Suppressor macrophage (primary cell): ENCODE measurements around the gene CDH23.
A peak's percentile ranks its signal among the peaks of the same experiment; 100 is the strongest.

Source experiments
- DNase-seq, 4 experiments: peaks; one replicate each; pipeline ENCODE4 v3.0.0-alpha.2; 2020 to 2022

Gene CDH23

DNA sequence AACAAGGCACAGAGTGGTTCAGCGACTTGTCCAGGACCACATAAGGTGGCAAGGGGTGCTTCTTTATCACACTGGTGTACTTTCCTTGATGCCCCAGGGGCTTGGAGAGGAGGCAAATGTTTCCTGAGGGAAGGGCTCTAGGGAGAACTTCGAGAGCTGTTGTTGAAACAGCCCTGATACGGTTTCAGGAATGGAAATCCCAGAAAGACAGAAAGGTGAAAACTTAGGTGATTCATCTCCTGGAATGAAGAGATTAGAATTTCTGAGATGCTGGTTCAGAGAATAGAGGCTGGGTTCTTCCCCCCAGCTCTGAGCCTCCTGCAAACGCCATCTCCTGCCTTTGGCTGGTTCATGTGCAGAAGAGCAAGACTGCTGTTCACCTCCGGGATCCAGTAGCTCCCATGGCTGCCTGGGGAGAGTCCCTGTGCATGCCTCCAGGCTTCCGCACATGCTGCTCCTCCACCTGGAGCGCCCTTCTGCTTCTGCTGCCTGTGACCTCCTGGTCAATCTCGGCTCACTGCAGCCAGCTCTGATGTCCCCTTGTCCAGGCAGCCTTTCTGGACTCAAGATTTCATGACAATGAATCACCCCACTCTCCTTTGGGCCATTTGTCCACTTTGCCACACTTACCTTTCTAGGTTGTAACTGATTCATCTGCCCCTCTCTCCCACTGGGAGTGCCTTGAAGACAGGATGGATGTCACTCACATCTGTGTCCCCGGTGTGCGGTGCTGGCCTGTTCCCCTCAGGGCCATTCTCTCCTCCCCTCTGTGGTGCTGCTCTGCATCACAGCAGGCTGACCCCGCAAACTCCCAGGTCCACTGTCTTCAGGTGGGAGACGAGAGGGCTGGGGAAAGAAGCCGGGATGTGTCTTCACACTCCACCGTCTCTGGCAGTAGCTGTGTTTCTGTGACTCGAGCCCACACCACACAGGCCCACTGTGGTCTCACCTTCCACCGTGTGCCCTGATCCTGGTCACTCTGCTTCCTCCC lies 3.6 kb upstream of the CDH23 start:
- no peak for DNase-seq

DNA sequence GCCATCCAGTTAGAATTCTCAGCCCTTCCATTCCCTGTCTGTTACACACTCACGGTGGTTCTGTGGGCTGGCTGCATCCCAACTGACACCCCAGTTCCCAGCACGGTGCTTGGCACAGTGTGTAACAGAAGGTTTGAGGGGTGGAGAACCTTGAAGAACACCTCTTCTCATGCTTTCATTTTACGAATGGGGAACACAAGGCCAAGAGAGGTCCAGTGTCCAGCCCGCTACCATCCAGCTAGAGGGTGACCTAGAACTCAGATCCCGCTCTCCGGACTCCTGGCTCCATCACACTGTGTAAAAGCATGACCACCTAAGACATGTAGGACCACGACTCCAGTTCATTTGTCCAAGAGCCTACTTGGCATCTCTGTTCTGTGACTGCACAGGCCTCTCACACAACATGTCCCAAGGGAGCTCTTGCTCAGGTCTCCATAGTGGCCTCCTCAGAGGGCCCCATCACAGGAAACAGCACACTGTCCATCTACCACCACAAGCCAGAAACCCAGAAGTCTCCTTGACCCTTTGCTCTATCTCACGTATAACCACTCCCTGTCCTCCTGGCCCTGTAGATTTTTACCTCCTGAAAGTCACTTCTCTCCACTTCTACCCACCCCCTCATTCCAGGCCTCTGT lies 2.8 kb upstream of the CDH23 start:
- DNase-seq: no peak

DNA sequence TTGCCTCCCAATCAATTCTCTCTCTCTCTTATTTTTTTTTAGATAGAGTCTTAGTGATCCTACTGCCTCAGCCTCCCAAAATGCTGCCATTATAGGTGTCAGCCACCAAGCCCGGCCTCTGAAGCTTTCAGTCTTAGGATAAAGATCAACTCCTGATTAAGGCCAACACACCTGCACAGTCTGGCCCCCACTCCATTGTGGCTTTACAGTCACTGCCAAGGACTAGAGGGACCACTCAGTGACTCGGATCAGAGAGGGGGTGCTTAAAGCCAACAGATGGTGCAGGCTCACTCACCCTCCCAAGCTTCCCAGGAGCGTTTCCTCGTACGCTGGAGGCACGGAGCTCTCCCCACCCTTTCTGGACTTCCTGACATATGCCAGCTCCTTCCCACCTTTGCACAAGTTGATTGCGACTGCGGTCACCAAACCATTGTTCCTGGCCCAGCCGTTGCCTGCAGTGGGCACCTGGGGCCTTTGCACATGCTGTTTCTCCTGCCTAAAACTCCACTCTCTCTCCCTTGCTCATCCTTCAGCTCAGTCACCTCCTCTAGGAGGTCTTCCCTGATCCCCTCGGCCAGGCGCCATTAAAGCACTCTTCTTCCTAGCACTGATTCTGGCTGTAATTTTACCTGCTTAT lies 1.7 kb upstream of the CDH23 start:
- DNase-seq: no peak

DNA sequence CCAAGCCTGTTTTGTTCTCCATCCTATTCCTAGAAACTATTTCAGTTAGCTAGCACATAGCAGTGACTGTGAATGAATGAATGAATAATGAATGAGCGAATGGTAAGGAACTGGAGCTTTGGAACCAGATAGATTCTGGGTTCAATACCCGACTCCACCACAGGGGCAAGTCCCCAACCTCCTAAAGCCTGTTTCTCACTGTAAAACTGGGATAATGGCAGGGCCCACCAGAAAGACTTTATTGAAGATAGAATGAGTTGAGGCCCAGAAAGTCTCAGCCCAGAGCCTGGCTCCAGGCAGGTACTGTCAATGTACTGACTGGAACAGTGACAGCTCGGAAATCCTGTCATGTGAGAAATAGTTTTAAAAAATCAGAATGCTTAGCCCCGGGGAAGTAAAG lies 1.1 kb upstream of the CDH23 start:
- no peak for DNase-seq

DNA sequence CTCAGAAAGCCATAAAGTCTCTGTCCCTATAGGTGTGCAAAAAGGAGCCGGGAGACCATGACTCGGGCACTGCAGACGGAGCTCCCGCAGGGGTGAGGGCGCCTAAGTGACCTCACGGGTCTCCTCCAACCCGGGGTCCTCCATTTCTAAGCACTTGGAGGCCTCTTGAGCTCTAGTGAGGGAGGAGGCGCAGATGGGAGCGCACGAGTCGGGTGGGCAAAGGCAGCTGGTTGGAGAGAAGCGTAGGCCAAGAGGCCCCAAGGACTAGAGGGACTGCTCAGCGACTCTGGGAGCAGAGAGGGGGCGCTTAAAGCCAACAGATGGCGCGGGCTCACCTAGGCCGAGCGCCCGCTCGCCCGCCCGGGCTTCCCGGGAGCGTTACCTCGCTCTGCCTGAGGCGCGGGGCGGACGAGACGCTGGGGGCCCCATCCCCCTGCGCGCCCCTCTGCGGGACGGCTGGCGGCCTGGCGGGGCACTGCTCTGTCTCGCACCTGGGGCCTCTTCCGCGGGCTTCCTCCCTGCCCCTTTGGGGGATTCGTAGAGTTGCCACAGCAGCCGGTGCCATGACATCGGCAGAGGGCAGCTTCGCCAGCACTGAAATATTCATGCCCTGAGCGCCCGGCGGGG lies 523 bp upstream of the CDH23 start:
- DNase-seq: peak in 2 of 4 experiments; percentile 49 to 62

DNA sequence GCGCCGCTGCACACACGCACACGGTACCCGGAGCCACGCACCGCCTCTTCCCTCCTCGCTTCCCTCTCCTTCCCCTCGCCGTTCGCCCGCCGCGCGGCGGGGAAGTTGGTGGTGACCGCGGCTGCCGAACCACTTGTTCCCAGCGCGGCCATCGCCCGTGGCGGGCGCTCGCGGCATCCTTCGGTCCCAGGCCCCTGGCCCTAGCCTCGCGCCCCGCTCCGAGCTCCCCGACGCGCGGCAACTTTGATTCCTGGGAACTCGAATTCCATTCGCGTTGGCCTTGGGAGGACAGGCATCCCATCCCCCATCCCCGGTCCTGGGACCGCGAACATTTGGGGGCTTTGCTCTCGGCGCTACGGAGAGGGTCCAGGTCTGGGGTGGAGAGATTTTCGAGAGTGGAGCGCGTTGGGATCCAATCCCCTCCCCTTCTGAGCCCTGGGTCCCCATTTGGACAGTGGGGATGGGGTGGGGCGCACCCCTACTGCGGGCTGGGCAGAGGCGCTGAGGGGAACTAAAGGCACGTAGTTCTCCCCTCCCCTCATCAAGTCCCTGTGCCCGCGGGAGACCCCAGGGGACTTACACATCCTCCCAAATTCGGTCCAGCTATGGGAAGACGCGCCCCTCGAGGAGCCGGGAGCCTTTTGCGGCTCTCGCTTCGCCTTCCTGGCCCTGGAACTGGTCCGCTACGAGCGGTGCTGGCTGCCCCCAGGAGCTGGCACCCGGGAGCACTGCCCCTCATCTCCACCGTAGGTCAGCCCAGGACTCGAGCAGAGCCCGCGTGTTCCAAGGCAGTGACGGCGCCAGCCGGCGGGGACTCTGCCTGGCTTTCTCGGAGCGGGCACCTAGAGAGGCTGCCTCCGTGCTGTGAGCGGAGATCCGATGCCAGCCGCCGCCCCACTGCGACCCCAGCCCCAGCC lies 834 bp downstream of the CDH23 start:
- peak; percentile 50 to 81 (median 66) for DNase-seq

DNA sequence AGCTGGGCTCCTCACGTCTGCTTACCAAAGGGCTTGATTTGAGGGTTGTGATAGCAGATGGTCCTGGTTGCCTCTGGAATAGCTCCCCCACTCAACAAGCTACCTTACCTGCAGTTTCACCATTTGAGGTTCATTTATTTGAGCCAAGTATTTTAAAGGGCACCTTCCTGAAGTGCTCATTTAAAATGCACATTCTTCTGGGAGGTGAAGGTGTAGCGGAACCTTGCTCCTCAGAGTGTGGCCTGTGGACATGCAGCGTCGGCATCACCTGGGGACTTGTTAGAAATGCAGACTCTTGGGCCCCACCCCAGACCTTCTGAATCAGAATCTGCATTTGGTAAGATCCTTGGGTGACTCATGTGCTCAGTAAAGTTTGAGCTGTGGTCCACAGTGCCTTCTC lies 2.3 kb downstream of the CDH23 start:
- peak in 3 of 4 experiments; percentile 15 to 46 (median 43) for DNase-seq

DNA sequence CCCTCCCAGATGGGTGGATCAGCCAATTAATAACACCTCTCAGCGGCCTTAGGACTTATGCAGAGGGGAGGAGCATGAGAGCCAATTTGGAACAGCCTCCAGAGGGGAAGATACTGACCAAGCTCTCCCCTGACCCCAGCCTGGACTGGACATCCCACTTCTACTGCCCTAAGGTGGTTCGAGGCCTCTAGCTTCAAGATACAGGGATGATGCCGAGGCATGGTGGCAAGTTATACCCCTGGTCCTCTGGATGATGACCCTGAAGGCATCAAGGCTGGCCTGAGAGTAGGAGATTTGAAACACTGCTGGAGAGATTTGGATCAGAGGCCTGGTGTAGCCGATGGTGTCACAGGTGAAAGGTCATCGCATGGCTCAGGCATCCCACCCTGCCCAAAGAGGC lies 3.2 kb downstream of the CDH23 start:
- DNase-seq: no peak

DNA sequence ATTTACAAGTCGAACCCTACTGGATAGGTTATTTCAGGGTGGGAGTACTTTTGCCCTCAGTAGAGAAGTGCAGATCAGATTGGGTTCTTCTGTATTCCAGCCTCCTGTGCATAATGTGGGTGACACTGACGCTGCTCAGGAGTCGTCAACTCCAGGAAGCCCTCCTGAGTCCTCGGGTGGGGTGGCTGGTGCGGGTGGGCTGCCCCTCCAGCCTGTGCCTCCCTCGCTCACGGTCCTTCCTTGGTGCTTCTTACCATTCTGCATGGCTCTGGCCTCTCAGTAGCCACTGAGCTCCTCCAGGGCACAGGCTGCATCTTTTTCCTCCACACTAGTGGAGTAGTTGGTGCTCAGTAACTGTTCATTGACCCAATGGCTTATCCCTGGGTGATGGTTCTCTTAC lies 4.3 kb downstream of the CDH23 start:
- DNase-seq: no peak

DNA sequence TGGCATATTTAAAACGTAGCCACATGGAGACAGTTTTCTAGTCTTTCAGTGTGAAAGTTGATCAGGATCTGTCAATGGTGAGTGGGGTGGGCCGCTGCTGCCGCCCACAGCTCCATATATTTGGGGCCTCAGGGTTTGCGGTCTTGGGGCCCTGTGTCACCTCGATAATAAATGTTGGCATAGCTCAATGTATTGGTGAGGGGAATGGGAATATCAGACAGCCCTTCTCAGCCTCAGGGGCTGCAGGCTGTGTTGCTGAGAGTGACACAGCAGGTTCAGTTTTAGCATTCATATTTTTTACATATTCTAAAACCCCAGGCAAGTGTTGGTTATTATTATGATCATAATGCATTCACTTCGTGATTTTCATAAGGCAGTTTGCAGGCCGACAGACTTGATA lies 5.3 kb downstream of the CDH23 start:
- no peak for DNase-seq

DNA sequence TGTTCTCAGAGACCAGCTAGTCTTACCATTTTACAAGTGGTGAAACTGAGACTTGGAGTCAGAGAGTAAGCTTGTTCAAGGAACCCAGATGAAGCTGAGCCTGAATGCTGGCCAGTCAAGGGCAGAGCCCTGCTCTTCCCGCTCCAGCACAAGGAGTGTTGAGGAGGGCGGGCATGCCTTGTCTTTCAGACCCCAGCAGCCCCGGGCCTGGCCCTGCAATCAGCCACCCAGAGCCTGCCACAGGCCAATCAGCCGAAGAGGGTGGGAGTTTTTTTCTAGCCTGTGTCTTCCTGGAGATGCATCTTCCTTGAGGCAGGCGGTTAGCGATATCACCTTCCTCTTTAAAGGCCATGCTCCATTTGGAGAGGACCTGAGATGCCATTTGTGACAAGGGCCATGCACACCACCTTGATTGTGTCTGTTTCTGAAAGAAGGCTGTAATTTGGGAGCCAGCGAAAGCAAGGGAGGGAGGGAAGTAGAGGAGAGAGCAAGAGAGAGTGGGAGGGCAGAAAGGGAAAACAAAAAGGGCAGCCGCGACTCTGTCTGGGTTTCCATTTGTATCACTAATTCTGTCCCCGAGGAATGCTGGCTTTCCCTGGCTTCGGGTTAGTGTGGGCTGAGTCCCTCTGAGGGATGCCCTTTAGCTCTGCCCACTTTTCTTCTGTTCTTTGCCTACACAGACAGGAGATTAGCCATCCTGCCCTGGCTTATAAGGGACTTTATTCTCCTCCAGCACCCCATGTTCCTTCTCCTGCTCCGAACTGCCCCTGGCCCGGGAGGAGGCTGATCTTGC lies 8.0 kb downstream of the CDH23 start:
- no peak for DNase-seq

DNA sequence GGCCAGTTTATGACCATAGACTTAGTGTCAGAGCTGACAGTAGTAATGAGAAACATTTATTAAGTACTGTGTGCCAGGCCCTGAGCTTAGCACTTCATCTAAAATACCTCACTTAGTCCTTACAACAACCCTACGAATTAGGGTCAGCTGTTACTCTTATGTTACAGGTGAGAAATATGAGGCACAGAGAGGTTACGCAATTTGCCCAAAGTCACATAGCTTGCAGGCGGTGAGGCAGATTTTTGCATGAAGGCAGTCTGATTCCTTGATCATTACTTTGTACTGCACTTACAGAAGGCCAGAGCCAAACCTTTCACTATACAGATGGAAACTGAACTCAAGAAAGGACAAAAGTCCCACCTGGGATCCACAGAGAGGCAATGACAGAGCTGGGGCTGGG lies 10.2 kb downstream of the CDH23 start:
- DNase-seq: no peak

DNA sequence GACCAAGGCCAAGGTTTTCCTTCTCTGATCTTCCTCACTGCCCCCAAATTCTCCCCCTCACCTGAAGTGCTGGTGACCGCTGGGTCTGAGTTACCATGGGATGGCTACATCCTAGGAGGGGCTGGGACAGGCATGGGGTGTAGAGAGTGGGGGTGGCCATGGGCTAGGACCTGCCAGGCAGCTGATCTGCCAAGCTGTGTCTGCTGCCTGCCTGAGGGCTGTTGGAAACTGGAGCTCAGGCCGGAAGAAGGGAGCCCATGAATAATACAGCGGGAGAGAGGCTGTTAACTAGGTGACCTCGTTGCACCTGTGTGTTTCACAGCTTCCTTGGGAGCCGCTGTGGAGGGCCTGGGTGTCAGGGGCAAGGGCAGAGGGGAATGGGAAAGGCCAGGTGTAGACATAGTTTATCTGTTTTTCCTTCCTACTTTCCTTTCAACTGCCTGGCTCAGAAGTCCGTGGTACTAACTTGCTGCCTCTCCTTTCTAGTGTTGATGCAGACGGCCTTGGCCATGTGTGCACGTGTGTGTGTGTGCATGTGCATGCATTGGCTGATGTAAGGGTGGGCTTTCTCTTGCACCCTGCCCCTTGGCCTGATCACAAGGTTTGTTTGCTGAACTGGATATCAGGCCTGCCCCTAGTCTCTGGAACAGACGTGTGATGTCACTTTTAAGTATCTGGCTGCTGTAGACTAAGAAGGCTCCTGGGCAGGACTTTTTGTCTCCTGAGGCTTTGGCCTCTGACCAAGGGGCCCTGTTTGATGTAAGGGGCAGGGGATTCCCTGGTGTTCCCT lies 11.9 kb downstream of the CDH23 start:
- no peak for DNase-seq

DNA sequence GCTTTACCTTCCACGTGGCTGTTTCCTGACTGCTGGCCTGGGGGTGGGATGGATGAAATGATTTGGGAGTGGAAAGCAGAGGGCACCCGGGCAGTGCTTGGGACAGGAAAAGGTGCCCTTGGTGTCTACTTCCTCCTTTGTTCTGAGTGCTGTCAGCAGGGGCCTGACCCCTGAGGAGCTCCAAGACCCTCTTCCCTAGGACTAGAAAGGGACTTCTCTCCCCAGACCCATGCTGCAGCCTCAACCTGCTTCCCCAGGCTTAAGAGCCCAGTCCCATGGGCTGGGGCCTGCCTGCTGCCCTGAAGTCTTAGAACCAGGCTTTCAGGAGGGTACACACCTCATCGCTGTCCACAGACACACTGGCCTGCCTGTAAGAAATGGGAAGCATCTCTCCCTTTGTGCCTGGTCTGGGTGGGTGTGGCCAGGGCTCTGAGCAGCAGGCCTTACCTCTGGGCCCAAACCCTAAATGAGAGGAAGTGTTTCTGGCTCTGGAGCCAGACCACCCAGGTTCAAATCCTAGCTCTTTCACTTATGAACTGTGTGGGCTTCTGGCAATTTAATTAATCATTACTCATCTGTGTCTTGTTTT lies 12.9 kb downstream of the CDH23 start:
- no peak for DNase-seq

DNA sequence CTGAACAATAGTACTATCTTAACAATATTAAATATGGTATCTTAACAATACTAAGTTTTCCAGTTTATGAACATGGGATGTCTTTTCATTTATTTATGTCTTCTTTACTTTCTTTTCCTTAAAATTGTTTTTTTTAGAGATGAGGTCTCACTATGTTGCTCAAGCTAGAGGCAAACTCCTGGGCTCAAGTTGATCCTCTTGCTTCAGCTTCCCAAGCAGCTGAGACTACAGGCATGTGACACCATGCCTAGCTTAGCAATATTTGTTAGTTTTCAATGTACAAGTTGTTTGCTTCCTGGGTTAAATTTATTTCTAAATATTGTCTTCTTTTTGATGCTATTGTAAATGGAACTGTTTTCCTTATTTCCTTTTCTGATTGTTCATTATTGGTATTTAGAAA lies 16.9 kb downstream of the CDH23 start:
- peak in 3 of 4 experiments; percentile 43 to 53 (median 52) for DNase-seq

DNA sequence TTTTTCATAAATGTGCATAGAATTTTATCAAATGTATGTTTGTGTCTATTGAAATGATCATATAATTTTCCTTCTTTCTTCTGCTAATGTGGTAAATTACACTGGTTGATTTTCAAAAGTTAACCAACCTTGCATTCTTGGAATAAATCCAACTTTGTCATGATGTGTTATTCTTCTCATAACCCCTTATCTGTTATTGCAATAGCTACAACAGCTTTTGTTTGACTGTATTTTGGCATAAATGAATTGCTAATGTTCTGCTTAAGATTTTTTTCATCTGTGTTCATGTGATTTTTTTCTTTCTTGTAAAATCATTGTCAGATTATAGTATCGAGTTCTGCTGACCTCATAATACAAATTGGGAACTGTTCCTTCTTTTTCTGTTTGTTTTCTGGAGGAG lies 17.6 kb downstream of the CDH23 start:
- no peak for DNase-seq

DNA sequence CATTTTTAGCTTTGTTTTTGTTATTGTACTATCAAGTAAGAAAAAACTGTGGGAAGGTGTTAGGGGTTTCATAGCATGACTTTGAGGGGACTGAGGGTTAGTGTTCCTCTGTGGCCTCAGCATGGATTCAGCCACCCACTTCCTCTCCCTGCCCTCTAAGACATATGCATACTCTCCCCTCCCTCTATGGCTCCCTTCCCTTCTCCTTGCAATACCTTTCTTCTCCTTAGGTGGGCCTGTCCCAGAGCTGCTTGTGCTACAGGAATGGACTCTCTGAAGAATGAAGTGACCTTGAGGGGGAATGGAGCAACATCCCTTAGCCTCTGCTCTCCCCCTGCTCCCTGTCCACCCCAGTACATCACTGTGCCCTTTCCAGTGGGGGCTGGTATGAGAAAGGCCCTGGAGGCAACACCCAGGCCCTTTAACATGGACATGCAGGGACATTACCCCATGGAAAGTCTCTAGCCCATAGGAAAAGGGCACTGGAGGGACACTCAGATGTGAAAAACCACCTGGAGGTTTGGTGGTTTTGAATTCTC lies 22.4 kb downstream of the CDH23 start:
- DNase-seq: no peak

DNA sequence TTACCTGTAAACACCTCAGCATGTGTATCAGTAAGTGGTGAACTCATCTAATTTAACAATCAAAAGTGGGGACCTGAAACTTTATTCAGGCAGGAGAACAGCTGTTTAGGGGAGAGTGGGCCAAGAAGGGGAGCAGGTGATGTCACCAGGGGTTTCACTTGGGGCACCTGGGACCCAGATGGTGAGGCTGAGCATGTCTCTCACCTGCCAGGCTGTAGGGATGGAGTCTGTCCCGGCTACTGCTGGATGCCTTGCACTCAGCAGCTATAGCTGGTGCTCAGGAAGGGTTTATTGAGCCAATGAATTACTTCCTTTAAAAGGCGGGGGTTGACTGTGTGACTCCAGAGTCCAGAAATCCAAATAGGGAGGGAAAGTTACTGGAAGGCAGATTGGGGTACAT lies 23.0 kb downstream of the CDH23 start:
- no peak for DNase-seq

DNA sequence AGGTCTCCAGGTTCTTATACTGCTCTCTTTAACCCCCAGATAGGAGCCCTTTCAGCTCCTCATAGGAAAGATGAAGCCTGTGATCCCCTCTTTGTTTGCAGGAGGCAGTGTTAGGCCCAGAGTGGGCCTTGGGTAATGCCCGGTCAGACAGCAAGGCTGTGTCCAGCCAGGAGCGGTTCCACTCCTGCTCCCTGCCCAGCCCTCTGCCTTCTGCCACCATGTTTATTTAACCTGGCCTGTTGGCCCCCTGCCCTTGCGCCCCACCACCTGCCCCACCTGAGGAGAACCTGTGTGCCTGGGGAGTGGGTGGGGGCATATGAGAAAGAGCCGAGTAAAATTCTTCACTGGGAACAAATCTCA lies 24.3 kb downstream of the CDH23 start:
- no peak for DNase-seq

DNA sequence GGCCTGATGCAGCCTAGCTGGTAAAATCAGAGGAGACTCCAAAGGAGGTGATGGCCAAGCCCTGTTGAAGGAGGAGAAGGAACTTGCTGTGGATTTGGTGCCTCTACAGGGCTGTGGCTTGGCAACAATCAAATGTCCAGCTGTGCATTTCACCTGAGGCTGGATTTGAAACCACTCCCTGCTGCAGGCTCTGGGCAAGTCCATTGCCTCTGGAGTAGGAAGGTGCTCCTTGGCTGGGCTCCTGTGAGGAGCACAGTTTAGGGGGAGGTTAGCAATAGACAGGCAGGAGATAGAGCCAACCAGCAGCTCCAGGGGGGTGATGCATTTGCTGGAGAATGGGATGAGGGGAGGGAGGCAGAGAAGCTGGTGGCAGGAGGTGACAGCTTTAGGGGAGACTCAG lies 26.5 kb downstream of the CDH23 start:
- no peak for DNase-seq
